HEK293T (cell line): ENCODE measurements around the gene OR6B3.

Experiments used
- BHLHE40 ChIP-seq: fragments of 450-650 bp; IDR thresholded peaks from 2 replicates; pipeline ENCODE4 v1.6.1; 2016; ENCODE audit warnings: mild to moderate bottlenecking, moderate library complexity, borderline replicate concordance
- NFRKB ChIP-seq: fragments of 450-650 bp; IDR thresholded peaks from 2 replicates; pipeline ENCODE4 v1.6.1; 2016; ENCODE audit warnings: mild to moderate bottlenecking, moderate library complexity
- SP1 ChIP-seq: fragments of 450-650 bp; IDR thresholded peaks from 2 replicates; pipeline ENCODE4 v1.6.1; 2017
- TARDBP ChIP-seq: fragments of 450-650 bp; IDR thresholded peaks from 2 replicates; pipeline ENCODE4 v1.6.1; 2016

- TF ChIP-seq NFRKB: no peak
- TF ChIP-seq SP1: no peak
- no peak for TF ChIP-seq TARDBP
- TF ChIP-seq BHLHE40: no peak
Measured at GRCh38 chr2:240018071-240018750, 35.1 kb downstream of the OR6B3 start.
